ENCODE results near the gene IGIP. TPM values are rescaled to one million over a fixed set of nuclear protein-coding genes. Genes with fewer than 3 reads are reported as not detected.

The IGIP gene
- total RNA-seq, 3 donors from 2014 or later (not counting 1 experiment from before 2014, with no cell fraction given) = 2.2 to 4.0 (median 4.0) TPM

- 3% methylated on average over 61 of the region's 61 CpGs for WGBS (ENCODE audit: insufficient coverage)
- H3K27ac Mint-ChIP-seq = peak within 1 kb of the TSS; percentile 89 to 97
- peak within 1 kb of the TSS; percentile 67 for H3K4me3 ChIP-seq (ENCODE audit: low read length)
- H3K36me3 ChIP-seq (ENCODE audit: control insufficient read depth, insufficient read depth, low read length) = no peaks in the 10 kb centered on the region
- no peaks in the 10 kb centered on the region for H3K9me3 ChIP-seq (ENCODE audit: control insufficient read depth, insufficient read depth, low read length)
- H3K9me3 Mint-ChIP-seq = no peaks in the 10 kb centered on the region
- ATAC-seq (peak; percentile 88 to 97 (median 89)), DNase-seq (peak; percentile 96 to 99)
- intact Hi-C loops (cut with micrococcal nuclease) = loop anchor here (2.0 kb wide), 1 partner anchor 60 kb away; the partner anchor contains the start of gene PURA
- H3K27ac ChIP-seq (ENCODE audit: low read length) = peak within 1 kb of the TSS; percentile 71
- H3K4me1 ChIP-seq (ENCODE audit: control insufficient read depth, insufficient read depth, low read length) = peaks cover 13% of the 10 kb centered on the region
- no peaks in the 10 kb centered on the region for H3K36me3 Mint-ChIP-seq
- H3K27me3 Mint-ChIP-seq (ENCODE audit: low read depth in 2 of 2) = peaks cover 11% of the 10 kb centered on the region in 2 donors
- H3K27me3 ChIP-seq (ENCODE audit: control insufficient read depth, insufficient read depth, low read length) = peaks cover 4% of the 10 kb centered on the region
- TF ChIP-seq CTCF (IDR thresholded peaks at IDR 0.05) = no peak
- H3K4me3 Mint-ChIP-seq = peak within 1 kb of the TSS; percentile 95
- H3K4me1 Mint-ChIP-seq = peaks cover 21% of the 10 kb centered on the region in 2 donors
These were observed 49.0 kb downstream of the IGIP start, which contains the start of gene CYSTM1 for GRCh38 chr5:140174465-140175366. Gene CYSTM1 (plus strand): TSS chr5:140175188. CDS start chr5:140194466, 19,278 bp downstream.

- Mint-ChIP-seq H3K9me3 (no peaks in the 10 kb centered on the region), H3K4me3 (peak overlapping the region; percentile 95), H3K27ac (peak overlapping the region; percentile 89 to 97), H3K36me3 (no peaks in the 10 kb centered on the region), H3K27me3 (ENCODE audit: low read depth in 2 of 2) (peaks cover 11% of the 10 kb centered on the region in 2 donors), H3K4me1 (peaks cover 21% of the 10 kb centered on the region in 2 donors)
- peak; percentile 54 to 78 for DNase-seq
- TF ChIP-seq CTCF (IDR thresholded peaks at IDR 0.05) = no peak
- intact Hi-C loops (cut with micrococcal nuclease) = loop anchor here (2.0 kb wide), 1 partner anchor 61 kb away; the partner anchor contains the start of gene PURA
- H3K9me3 ChIP-seq (ENCODE audit: control insufficient read depth, insufficient read depth, low read length) = no peaks in the 10 kb centered on the region
- peaks cover 13% of the 10 kb centered on the region for H3K4me1 ChIP-seq (ENCODE audit: control insufficient read depth, insufficient read depth, low read length)
- H3K27ac ChIP-seq (ENCODE audit: low read length) = peak overlapping the region; percentile 71
- peak overlapping the region; percentile 67 for H3K4me3 ChIP-seq (ENCODE audit: low read length)
- peak; percentile 37 to 55 (median 45) for ATAC-seq
- H3K27me3 ChIP-seq (ENCODE audit: control insufficient read depth, insufficient read depth, low read length) = peaks cover 4% of the 10 kb centered on the region
- no peaks in the 10 kb centered on the region for H3K36me3 ChIP-seq (ENCODE audit: control insufficient read depth, insufficient read depth, low read length)
- WGBS (ENCODE audit: insufficient coverage) = under 1% methylated on average over 58 of the region's 58 CpGs
These were observed 49.8 kb downstream of the IGIP start for GRCh38 chr5:140175367-140176030.

GRCh38 chr5:140176031-140176387, 50.3 kb downstream of the IGIP start:
- no peak overlapping the region for H3K27ac ChIP-seq (ENCODE audit: low read length)
- DNase-seq = no peak
- H3K4me3 Mint-ChIP-seq = peak overlapping the region; percentile 95
- peaks cover 4% of the 10 kb centered on the region for H3K27me3 ChIP-seq (ENCODE audit: control insufficient read depth, insufficient read depth, low read length)
- 15% methylated on average over 4 of the region's 4 CpGs for whole genome bisulfite sequencing (ENCODE audit: insufficient coverage)
- no peak for ATAC-seq
- no peaks in the 10 kb centered on the region for H3K9me3 Mint-ChIP-seq
- no peaks in the 10 kb centered on the region for H3K36me3 Mint-ChIP-seq
- H3K9me3 ChIP-seq (ENCODE audit: control insufficient read depth, insufficient read depth, low read length) = no peaks in the 10 kb centered on the region
- H3K4me1 Mint-ChIP-seq = peaks cover 21 to 26% of the 10 kb centered on the region in 2 donors
- H3K4me3 ChIP-seq (ENCODE audit: low read length) = peak overlapping the region; percentile 67
- peaks cover 13% of the 10 kb centered on the region for H3K4me1 ChIP-seq (ENCODE audit: control insufficient read depth, insufficient read depth, low read length)
- intact Hi-C loops (cut with micrococcal nuclease) = no loop called here
- H3K27me3 Mint-ChIP-seq (ENCODE audit: low read depth in 2 of 2) = peaks cover 11% of the 10 kb centered on the region in 2 donors
- peak overlapping the region; percentile 89 to 97 for H3K27ac Mint-ChIP-seq
- no peaks in the 10 kb centered on the region for H3K36me3 ChIP-seq (ENCODE audit: control insufficient read depth, insufficient read depth, low read length)
- TF ChIP-seq CTCF (IDR thresholded peaks at IDR 0.05) = no peak
